ENCODE measurements around the gene ALDH1A3.

DNA sequence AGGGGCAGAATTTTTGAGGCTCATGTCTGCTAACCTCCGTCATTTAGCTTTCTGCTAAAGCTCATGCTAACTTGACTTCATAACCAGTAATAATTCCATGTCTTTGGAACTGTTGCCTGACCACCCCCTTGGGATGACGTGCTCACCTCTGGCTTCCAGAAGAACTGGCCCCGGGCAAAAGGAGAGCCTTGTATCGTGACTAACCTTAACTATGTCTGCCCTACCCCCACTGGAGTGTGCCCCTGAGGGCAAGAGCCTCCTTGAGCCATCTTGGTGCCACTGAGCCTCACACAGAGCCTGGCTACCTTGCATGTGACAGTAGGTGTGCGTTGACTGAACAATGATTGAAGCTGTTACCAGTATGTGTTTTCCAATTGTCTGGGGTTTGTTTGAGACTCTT, 44.3 kb downstream of the ALDH1A3 start:
- TF ChIP-seq, protein P1, sequence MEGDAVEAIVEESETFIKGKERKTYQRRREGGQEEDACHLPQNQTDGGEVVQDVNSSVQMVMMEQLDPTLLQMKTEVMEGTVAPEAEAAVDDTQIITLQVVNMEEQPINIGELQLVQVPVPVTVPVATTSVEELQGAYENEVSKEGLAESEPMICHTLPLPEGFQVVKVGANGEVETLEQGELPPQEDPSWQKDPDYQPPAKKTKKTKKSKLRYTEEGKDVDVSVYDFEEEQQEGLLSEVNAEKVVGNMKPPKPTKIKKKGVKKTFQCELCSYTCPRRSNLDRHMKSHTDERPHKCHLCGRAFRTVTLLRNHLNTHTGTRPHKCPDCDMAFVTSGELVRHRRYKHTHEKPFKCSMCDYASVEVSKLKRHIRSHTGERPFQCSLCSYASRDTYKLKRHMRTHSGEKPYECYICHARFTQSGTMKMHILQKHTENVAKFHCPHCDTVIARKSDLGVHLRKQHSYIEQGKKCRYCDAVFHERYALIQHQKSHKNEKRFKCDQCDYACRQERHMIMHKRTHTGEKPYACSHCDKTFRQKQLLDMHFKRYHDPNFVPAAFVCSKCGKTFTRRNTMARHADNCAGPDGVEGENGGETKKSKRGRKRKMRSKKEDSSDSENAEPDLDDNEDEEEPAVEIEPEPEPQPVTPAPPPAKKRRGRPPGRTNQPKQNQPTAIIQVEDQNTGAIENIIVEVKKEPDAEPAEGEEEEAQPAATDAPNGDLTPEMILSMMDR (IDR thresholded peaks at IDR 0.05): no peak
- TF ChIP-seq POLR2AphosphoS5 (IDR thresholded peaks at IDR 0.05): no peak
- no peak for TF ChIP-seq POLR2A (IDR thresholded peaks at IDR 0.05)
